NT2/D1 (cell line): ENCODE data around the gene C1orf226.

ENCODE experiments used
- DNase-seq: peaks from one replicate; pipeline ENCODE4 v3.0.0-alpha.2; 2011; ENCODE audit warnings: low read depth, low spot score
- H3K27me3 ChIP-seq: 2 replicates; pipeline ENCODE4 v1.6.0; 2011; ENCODE audit warnings: mild to moderate bottlenecking; ENCODE audit not compliant: insufficient read length, insufficient read depth
- H3K36me3 ChIP-seq: 2 replicates; pipeline ENCODE4 v1.6.1; 2011; ENCODE audit warnings: mild to moderate bottlenecking, low read length, mixed read lengths; ENCODE audit not compliant: insufficient read depth, insufficient read length
- H3K4me1 ChIP-seq: 2 replicates; pipeline ENCODE4 v1.5.1; 2011; ENCODE audit not compliant: insufficient read depth, insufficient read length
- H3K4me3 ChIP-seq: 2 replicates; pipeline ENCODE4 v1.5.1; 2011; ENCODE audit warnings: low read depth; ENCODE audit not compliant: insufficient read length
- H3K9ac ChIP-seq: 2 replicates; pipeline ENCODE4 v1.6.0; 2011; ENCODE audit warnings: low read depth; ENCODE audit not compliant: insufficient read length
- H3K9me3 ChIP-seq: 2 replicates; pipeline ENCODE4 v1.5.1; 2011; ENCODE audit warnings: mild to moderate bottlenecking, low read length; ENCODE audit not compliant: insufficient read depth
- SUZ12 ChIP-seq: IDR thresholded peaks from 2 replicates; pipeline ENCODE4 v1.6.1; 2011; ENCODE audit not compliant: insufficient read length, insufficient read depth; ENCODE audit errors: extremely low read depth
- YY1 ChIP-seq: IDR thresholded peaks from 2 replicates; pipeline ENCODE4 v1.6.1; 2011; ENCODE audit not compliant: insufficient read length, insufficient read depth
- ZNF274 ChIP-seq: IDR thresholded peaks from 2 replicates; pipeline ENCODE4 v1.6.1; 2011; ENCODE audit warnings: mild to moderate bottlenecking, low read depth, low read length

C1orf226 gene

DNA sequence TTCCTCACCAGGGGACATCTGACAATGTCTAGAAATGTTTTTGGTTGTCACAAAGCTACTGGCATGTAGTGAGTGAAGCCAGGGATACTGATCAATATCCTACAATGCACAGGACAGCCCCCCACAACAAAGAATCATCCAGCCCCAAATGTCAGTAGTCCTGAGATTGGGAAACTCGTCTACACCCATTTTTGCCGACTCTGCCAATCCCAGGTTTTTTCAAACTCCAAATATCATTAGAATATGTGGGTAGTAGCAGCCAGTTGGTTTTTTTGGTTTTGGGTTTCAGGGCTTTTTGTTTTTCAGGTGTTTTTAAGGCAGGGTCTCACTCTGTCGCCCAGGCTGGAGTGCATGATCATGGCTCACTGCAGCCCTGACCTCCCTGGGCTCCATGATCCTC is 10.8 kb upstream of the C1orf226 start:
- no peaks in the 10 kb centered on the region for H3K9me3 ChIP-seq
- no peak overlapping the region for H3K9ac ChIP-seq
- peaks cover 16% of the 10 kb centered on the region for H3K36me3 ChIP-seq
- TF ChIP-seq SUZ12 = no peak
- TF ChIP-seq ZNF274 = no peak
- no peak for TF ChIP-seq YY1
- H3K4me1 ChIP-seq = peaks cover 8% of the 10 kb centered on the region
- DNase-seq = no peak
- no peak overlapping the region for H3K4me3 ChIP-seq
- no peaks in the 10 kb centered on the region for H3K27me3 ChIP-seq

DNA sequence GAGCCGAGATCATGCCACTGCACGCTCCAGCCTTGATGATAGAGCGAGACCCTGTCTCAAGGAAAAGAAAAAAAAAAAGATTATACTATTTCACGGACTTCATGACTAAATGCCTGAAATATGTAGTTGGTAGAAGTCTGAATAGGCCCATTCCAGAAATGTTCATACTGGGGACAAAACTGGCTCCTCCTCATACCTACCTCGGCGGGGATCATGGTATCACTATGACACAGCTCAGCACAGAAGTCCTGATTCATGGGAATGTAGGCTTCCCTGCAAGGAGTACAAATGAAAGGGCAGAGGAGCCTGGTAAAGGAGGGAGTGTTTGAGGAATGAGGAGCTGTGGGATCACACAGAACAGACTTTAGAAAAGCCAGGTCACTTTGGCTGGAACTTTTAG is 9.9 kb upstream of the C1orf226 start:
- no peak for DNase-seq
- H3K4me3 ChIP-seq = no peak overlapping the region
- H3K9ac ChIP-seq = no peak overlapping the region
- H3K36me3 ChIP-seq = peaks cover 16% of the 10 kb centered on the region
- H3K9me3 ChIP-seq = no peaks in the 10 kb centered on the region
- peaks cover 8% of the 10 kb centered on the region for H3K4me1 ChIP-seq
- TF ChIP-seq YY1 = no peak
- TF ChIP-seq SUZ12 = no peak
- TF ChIP-seq ZNF274 = no peak
- H3K27me3 ChIP-seq = no peaks in the 10 kb centered on the region

DNA sequence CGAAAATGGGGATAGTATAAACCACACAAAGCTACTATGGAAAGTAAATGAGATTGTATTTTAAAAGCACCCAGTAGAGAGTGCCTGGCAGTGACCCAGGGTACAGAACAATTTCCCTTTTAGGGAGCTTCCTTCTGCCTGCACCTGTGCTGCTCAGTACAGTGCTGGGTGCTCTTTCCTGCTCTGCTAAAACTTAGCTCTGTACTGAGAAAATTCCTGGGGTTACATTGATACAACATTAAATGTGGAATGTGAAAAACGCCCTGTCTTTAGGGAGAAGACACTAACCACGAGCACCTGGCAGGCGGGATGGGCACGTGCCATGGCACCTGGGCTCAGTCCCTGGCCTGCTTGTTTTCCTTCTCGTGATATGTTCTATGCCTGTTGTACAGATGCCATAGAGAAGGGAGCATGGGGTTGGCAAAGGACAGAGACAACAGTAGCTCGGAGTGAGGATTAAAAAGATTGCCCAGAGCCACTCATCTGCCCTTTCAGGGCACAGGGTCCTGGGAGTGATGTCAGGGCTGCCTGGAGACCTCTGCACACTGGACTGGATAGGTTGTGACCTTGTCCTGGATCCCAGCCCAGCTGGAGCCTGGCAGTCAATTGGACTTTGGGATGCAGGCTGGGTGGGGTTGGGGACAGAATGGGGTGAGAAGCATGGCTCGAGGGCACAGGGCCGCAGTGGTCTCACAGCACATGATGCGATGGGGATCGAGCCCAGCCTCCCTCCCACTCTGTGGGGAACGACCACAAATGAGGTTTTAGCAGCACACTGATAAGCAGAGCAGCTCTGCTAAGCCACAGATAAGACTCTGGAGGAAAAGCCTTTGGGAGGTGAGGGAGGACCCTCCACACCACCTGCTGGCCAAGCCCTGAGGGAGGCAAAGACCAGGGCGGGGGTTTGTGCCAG is 9.1 kb upstream of the C1orf226 start:
- H3K9ac ChIP-seq = no peak overlapping the region
- H3K4me1 ChIP-seq = peaks cover 8% of the 10 kb centered on the region
- DNase-seq = no peak
- H3K4me3 ChIP-seq = no peak overlapping the region
- H3K9me3 ChIP-seq = no peaks in the 10 kb centered on the region
- H3K36me3 ChIP-seq = peaks cover 9% of the 10 kb centered on the region
- no peaks in the 10 kb centered on the region for H3K27me3 ChIP-seq
- TF ChIP-seq ZNF274 = no peak
- no peak for TF ChIP-seq YY1
- no peak for TF ChIP-seq SUZ12

DNA sequence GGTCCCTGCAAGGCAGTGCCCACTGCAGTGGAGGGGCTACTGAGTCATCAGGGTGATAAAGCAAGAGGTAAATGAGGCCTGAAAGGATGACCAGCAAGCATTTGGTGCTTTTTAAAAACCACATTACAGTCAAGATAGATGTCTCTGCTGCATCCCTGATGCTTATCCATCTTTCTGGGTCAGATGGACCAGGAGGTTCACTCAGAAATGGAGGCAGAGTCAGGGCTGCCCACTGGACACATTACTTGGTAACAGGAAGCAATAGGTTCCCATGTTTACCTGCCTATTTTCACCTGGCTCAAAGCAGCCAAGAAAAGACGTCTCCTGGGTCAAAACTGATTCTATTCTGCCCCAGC is 8.5 kb upstream of the C1orf226 start:
- Histone ChIP-seq H3K4me3 (no peak overlapping the region), H3K9me3 (no peaks in the 10 kb centered on the region), H3K27me3 (no peaks in the 10 kb centered on the region), H3K4me1 (peaks cover 8% of the 10 kb centered on the region), H3K36me3 (peaks cover 6% of the 10 kb centered on the region), H3K9ac (no peak overlapping the region)
- TF ChIP-seq ZNF274 (no peak), SUZ12 (no peak), YY1 (no peak)
- DNase-seq = no peak

DNA sequence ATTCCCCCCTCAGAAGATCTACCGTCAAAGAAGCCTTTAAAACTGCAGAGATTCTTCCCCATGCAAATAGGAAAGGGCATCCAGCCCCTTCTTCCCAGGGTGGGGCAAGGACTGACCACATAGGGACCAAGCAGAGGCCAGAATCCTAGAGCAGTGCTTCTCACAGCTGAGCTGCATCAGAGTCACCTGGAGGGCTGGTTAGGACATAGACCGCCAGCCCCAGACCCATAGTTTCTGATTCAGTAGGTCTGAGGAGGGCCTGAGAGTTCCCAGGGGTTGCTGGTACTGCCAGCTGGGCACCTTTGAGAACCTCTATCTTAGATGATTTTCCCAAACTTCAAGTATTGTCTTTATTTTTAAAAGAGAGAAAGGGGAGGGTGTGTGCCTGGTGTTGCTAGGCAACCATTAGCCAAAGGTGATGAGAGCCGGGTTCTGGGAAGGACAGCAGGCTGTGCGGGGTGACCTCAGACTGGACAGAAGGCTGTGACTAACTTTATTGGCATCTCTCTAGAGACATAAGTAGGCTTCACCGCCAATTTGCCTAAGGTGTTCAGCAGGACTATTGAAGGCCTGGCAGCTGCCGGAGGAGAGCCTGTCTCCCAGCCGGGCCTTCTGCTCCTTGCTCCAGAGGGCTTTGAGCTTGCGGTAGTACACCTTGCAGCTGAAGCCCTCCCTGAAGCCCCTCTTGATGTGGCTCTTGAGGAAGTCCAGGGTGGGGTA is 7.8 kb upstream of the C1orf226 start:
- peaks cover 6% of the 10 kb centered on the region for H3K36me3 ChIP-seq
- no peak for DNase-seq
- H3K9ac ChIP-seq = no peak overlapping the region
- H3K4me1 ChIP-seq = peaks cover 8% of the 10 kb centered on the region
- no peak overlapping the region for H3K4me3 ChIP-seq
- TF ChIP-seq ZNF274 (no peak), SUZ12 (no peak), YY1 (no peak)
- no peaks in the 10 kb centered on the region for H3K9me3 ChIP-seq
- H3K27me3 ChIP-seq = no peaks in the 10 kb centered on the region

DNA sequence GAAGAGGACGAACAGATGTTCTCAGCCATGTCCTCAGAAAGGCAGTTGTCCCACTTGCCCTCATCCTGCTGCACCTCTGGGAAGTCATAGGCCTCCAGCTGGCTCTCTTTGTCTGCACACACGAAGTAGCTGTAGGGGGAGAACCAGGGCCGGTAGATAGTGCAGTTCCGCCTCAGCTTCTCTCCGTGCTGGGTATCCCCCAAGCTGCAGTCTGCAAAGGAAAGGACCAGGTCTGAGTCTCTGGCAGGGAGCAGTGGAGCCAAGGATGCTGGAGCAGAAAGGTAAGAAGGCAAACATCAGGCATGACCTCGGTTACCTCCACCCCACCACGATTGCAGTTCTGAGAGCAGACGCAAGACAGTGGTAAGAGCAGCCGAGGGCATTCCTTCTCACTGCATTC is 7.1 kb upstream of the C1orf226 start:
- DNase-seq = no peak
- no peak for TF ChIP-seq ZNF274
- no peak for TF ChIP-seq SUZ12
- no peak for TF ChIP-seq YY1

DNA sequence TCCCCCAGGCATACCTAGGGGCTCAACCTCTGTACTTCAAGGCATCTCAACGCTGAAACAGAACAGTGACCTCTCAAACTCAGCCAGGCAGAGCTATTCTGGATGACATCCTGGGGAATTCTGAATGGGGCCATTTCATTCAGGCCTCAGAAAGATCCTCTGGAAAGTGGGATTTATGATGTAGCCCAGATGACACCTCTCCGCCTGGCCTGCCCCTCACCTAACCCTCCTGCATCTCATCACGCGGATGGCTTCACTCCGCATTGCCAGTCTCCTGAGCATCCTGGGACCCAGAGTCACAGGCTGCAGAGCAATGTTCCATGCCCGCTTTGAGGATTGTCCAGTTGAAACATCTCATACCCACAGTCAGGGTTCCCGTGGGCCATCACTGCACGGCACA is 6.1 kb upstream of the C1orf226 start:
- Histone ChIP-seq H3K4me3 (no peak overlapping the region), H3K9me3 (no peaks in the 10 kb centered on the region), H3K4me1 (peaks cover 8% of the 10 kb centered on the region), H3K9ac (no peak overlapping the region), H3K36me3 (no peaks in the 10 kb centered on the region), H3K27me3 (no peaks in the 10 kb centered on the region)
- TF ChIP-seq ZNF274 (no peak), SUZ12 (no peak), YY1 (no peak)
- no peak for DNase-seq

More for the DNA sequence above, 7.1 kb upstream of the C1orf226 start:
- peaks cover 5% of the 10 kb centered on the region for H3K36me3 ChIP-seq
- no peak overlapping the region for H3K9ac ChIP-seq
- no peaks in the 10 kb centered on the region for H3K9me3 ChIP-seq
- H3K27me3 ChIP-seq = no peaks in the 10 kb centered on the region
- H3K4me3 ChIP-seq = no peak overlapping the region
- peaks cover 8% of the 10 kb centered on the region for H3K4me1 ChIP-seq
